Upper lobe of right lung (tissue), 1 donor: ENCODE measurements around the gene MTR. TPM values are rescaled to one million over a fixed set of nuclear protein-coding genes. Genes with fewer than 3 reads are reported as not detected.

Experiments
- ATAC-seq: fragments of 200-7000 bp; cut with Tn5 transposase; one replicate; pipeline ENCODE4 v1.9.1; 2020; ENCODE audit warnings: mild to moderate bottlenecking, moderate library complexity
- DNase-seq: peaks from one replicate; pipeline ENCODE4 v3.0.0-alpha.2; 2020
- H3K27ac ChIP-seq: fragments of 200-600 bp; one replicate; pipeline ENCODE4 v1.8.0; 2022
- H3K27me3 ChIP-seq: fragments of 200-600 bp; one replicate; pipeline ENCODE4 v1.8.0; 2022; ENCODE audit warnings: mild to moderate bottlenecking
- H3K36me3 ChIP-seq: fragments of 200-600 bp; one replicate; pipeline ENCODE4 v1.8.0; 2022
- H3K4me1 ChIP-seq: fragments of 200-600 bp; one replicate; pipeline ENCODE4 v1.8.0; 2022
- H3K4me3 ChIP-seq: fragments of 200-600 bp; one replicate; pipeline ENCODE4 v1.8.0; 2022; ENCODE audit warnings: mild to moderate bottlenecking
- H3K9me3 ChIP-seq: fragments of 200-600 bp; one replicate; pipeline ENCODE4 v1.8.0; 2022
- CTCF ChIP-seq: fragments of 200-600 bp; IDR thresholded peaks from one replicate; pipeline ENCODE4 v1.8.0; 2022; ENCODE audit warnings: antibody characterized with exemption
- intact Hi-C: fragments of 100-400 bp; cut with DNase I; formaldehyde crosslinking; loops from one replicate; pipeline ENCODE4 v1.11.0; 2022
- total RNA-seq: library from RNA; stranded (reverse); fragmentation: NEBNext Ultra II Directional; extraction: Animal tissue kit (Norgen Biotek cat#: 25700); gene quantifications from one replicate; pipeline ENCODE4 v1.2.1, GENCODE V29; 2021
- donor health status: DM: no; HTN: yes; CAD: no; lungs with severe emphysema.

Gene MTR
- total RNA-seq, 1 donor from 2014 or later: 37.9 TPM

- TF ChIP-seq CTCF: no peak
- ATAC-seq (no peak), DNase-seq (no peak)
- Histone ChIP-seq H3K4me1 (peaks cover 7% of the 10 kb centered on the region), H3K4me3 (no peak overlapping the region), H3K27ac (no peak overlapping the region), H3K36me3 (peaks cover 56% of the 10 kb centered on the region), H3K9me3 (no peaks in the 10 kb centered on the region), H3K27me3 (no peaks in the 10 kb centered on the region)
- intact Hi-C loops: no loop called here
Measured at GRCh38 chr1:236841341-236841740, 46.2 kb downstream of the MTR start.

GRCh38 chr1:236844499-236845271 is 49.6 kb downstream of the MTR start:
- Histone ChIP-seq H3K27me3 (no peaks in the 10 kb centered on the region), H3K9me3 (no peaks in the 10 kb centered on the region), H3K4me3 (no peak overlapping the region), H3K27ac (no peak overlapping the region), H3K36me3 (peaks cover 39% of the 10 kb centered on the region), H3K4me1 (peaks cover 7% of the 10 kb centered on the region)
- no peak for DNase-seq
- TF ChIP-seq CTCF: no peak
- no peak for ATAC-seq
- intact Hi-C loops: no loop called here

- peaks cover 39% of the 10 kb centered on the region for H3K36me3 ChIP-seq
- no peak for ATAC-seq
- TF ChIP-seq CTCF: no peak
- intact Hi-C loops: no loop called here
- no peak overlapping the region for H3K27ac ChIP-seq
- no peak for DNase-seq
- no peak overlapping the region for H3K4me3 ChIP-seq
- H3K4me1 ChIP-seq: peaks cover 7% of the 10 kb centered on the region
- no peaks in the 10 kb centered on the region for H3K9me3 ChIP-seq
- H3K27me3 ChIP-seq: no peaks in the 10 kb centered on the region
Measured at GRCh38 chr1:236845830-236846229, 50.7 kb downstream of the MTR start.

- Histone ChIP-seq H3K4me1 (peaks cover 7% of the 10 kb centered on the region), H3K27ac (no peak overlapping the region), H3K27me3 (no peaks in the 10 kb centered on the region), H3K4me3 (no peak overlapping the region), H3K36me3 (peaks cover 45% of the 10 kb centered on the region), H3K9me3 (no peaks in the 10 kb centered on the region)
- intact Hi-C loops: no loop called here
- ATAC-seq (no peak), DNase-seq (no peak)
- TF ChIP-seq CTCF: no peak
Measured at GRCh38 chr1:236848274-236848923, 53.3 kb downstream of the MTR start.

- Histone ChIP-seq H3K4me1 (peaks cover 4% of the 10 kb centered on the region), H3K36me3 (peaks cover 64% of the 10 kb centered on the region), H3K27ac (no peak overlapping the region), H3K9me3 (no peaks in the 10 kb centered on the region), H3K27me3 (no peaks in the 10 kb centered on the region), H3K4me3 (no peak overlapping the region)
- intact Hi-C loops: no loop called here
- DNase-seq (no peak), ATAC-seq (no peak)
- TF ChIP-seq CTCF: no peak
Measured at GRCh38 chr1:236850077-236850979, 55.2 kb downstream of the MTR start.
